Ecto neural progenitor cell (in vitro differentiated cells): Measurements from ENCODE around the gene ADCK2.
"Not testable (repeated sequence)": the region's sequence is repeated elsewhere in the genome, so short reads cannot be mapped to it uniquely, and the experiment has no call there.

Source experiments
- DNase-seq: peaks from one replicate; pipeline ENCODE4 v3.0.0-alpha.2; 2018; ENCODE audit warnings: low spot score

ADCK2 gene

GRCh38 chr7:140738280-140738679 is 65.5 kb downstream of the ADCK2 start:
- DNase-seq: no peak

DNA sequence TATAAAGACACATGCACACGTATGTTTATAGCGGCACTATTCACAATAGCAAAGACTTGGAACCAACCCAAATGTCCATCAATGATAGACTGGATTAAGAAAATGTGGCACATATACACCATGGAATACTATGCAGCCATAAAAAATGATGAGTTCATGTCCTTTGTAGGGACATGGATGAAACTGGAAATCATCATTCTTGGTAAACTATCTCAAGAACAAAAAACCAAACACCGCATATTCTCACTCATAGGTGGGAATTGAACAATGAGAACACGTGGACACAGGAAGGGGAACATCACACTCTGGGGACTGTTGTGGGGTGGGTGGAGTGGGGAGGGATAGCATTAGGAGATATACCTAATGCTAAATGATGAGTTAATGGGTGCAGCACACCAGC is 70.5 kb downstream of the ADCK2 start:
- not testable (repeated sequence) for DNase-seq

- no peak for DNase-seq
Measured at GRCh38 chr7:140744005-140744404, 71.3 kb downstream of the ADCK2 start.
